NT2/D1 (cell line): ENCODE results near the gene MADD.

Experiments used
- DNase-seq: peaks from one replicate; pipeline ENCODE4 v3.0.0-alpha.2; 2011; ENCODE audit warnings: low read depth, low spot score
- H3K27me3 ChIP-seq: 2 replicates; pipeline ENCODE4 v1.6.0; 2011; ENCODE audit warnings: mild to moderate bottlenecking; ENCODE audit not compliant: insufficient read length, insufficient read depth
- H3K36me3 ChIP-seq: 2 replicates; pipeline ENCODE4 v1.6.1; 2011; ENCODE audit warnings: mild to moderate bottlenecking, low read length, mixed read lengths; ENCODE audit not compliant: insufficient read depth, insufficient read length
- H3K4me1 ChIP-seq: 2 replicates; pipeline ENCODE4 v1.5.1; 2011; ENCODE audit not compliant: insufficient read depth, insufficient read length
- H3K4me3 ChIP-seq: 2 replicates; pipeline ENCODE4 v1.5.1; 2011; ENCODE audit warnings: low read depth; ENCODE audit not compliant: insufficient read length
- H3K9ac ChIP-seq: 2 replicates; pipeline ENCODE4 v1.6.0; 2011; ENCODE audit warnings: low read depth; ENCODE audit not compliant: insufficient read length
- H3K9me3 ChIP-seq: 2 replicates; pipeline ENCODE4 v1.5.1; 2011; ENCODE audit warnings: mild to moderate bottlenecking, low read length; ENCODE audit not compliant: insufficient read depth
- SUZ12 ChIP-seq: IDR thresholded peaks from 2 replicates; pipeline ENCODE4 v1.6.1; 2011; ENCODE audit not compliant: insufficient read length, insufficient read depth; ENCODE audit errors: extremely low read depth
- YY1 ChIP-seq: IDR thresholded peaks from 2 replicates; pipeline ENCODE4 v1.6.1; 2011; ENCODE audit not compliant: insufficient read length, insufficient read depth
- ZNF274 ChIP-seq: IDR thresholded peaks from 2 replicates; pipeline ENCODE4 v1.6.1; 2011; ENCODE audit warnings: mild to moderate bottlenecking, low read depth, low read length

Gene MADD

DNA sequence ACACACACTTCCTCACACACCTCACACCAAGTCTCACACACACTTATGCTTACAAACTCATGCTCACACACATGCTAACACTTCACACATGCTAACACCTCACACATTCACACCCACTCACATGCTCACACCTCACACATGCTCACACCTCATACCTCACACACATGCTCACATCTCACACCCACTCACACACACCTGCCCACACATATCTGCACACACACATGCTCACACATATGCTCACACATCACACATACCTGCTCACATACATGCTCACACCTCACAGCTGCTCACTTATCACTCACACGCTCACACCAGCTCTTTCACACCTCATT is 87.0 kb downstream of the MADD start:
- H3K9me3 ChIP-seq = no peaks in the 10 kb centered on the region
- no peak overlapping the region for H3K9ac ChIP-seq
- H3K36me3 ChIP-seq = peaks cover 3% of the 10 kb centered on the region
- no peaks in the 10 kb centered on the region for H3K4me1 ChIP-seq
- DNase-seq = no peak
- H3K27me3 ChIP-seq = no peaks in the 10 kb centered on the region
- TF ChIP-seq YY1 (no peak), SUZ12 (no peak), ZNF274 (no peak)
- H3K4me3 ChIP-seq = no peak overlapping the region

DNA sequence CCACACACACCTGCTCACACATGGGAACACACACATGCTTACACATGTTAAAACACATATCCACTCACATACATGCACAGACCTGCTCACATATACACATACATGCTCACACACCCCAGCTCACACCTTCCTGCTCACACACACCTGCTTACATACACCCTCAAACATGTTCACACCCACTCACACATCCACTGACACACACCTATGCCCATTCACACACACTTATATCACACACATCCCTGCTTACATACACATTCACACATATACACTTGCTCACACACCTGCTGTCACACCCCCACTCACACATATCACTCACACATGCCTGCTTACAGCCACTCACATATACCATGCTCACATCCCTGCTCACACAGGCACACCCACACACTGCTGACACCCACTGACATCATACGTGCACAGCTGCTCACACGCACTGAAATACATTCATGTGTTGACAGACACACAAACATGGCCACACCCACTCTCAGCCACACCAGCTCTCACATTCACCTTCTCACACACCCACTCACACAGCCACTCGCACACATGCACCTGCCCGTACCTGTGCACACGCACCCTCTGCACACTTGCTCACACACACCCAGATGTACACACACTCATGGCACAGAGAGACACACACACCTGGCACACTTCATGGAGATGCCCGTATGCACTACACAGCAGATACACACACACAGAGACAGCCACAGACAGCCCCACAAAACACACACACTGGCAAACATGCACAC is 88.2 kb downstream of the MADD start:
- H3K9me3 ChIP-seq = no peaks in the 10 kb centered on the region
- no peaks in the 10 kb centered on the region for H3K27me3 ChIP-seq
- no peak overlapping the region for H3K9ac ChIP-seq
- no peak for DNase-seq
- peaks cover 3% of the 10 kb centered on the region for H3K36me3 ChIP-seq
- H3K4me1 ChIP-seq = no peaks in the 10 kb centered on the region
- no peak overlapping the region for H3K4me3 ChIP-seq
- TF ChIP-seq SUZ12 (no peak), YY1 (no peak), ZNF274 (no peak)

DNA sequence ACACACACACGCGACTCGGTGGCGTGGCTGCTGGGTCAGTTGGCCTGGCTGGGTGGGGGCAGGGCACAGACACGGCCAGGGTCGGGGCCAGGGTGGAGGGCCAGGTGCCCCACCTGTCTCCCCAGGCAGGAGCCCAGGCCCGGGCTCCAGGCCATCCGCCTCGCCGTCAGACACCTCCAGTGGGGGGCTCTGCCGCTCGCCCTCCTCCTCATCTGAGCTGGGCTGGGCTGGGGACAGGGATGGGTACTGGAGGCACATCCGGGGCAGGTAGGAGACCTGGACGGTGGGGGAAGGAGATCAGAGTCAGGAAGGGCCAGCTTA is 88.8 kb downstream of the MADD start:
- Histone ChIP-seq H3K36me3 (peaks cover 3% of the 10 kb centered on the region), H3K9ac (no peak overlapping the region), H3K4me1 (no peaks in the 10 kb centered on the region), H3K9me3 (no peaks in the 10 kb centered on the region), H3K27me3 (no peaks in the 10 kb centered on the region), H3K4me3 (no peak overlapping the region)
- DNase-seq = no peak
- TF ChIP-seq YY1 = no peak
- no peak for TF ChIP-seq ZNF274

DNA sequence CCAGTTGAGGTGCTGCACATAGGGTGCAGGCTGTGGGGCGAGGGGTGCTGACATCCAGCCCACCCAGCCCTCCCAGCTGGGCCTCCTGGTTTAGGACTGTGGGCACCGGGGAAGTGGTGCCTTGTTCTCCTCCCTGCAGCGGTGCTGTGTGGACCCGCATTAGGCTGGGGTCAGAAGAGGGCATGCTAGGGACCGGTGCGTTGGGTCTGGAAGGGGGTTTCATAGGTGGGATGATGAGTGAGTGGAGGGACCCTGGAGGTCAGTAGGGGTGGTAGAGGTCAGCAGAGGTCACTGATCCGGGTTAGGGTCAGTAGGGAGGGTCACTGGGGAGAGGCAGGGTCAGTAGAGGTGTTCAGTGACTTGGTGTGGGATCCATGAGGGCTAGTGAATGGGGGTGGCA is 89.2 kb downstream of the MADD start:
- no peak overlapping the region for H3K9ac ChIP-seq
- TF ChIP-seq YY1 (no peak), SUZ12 (no peak), ZNF274 (no peak)
- H3K27me3 ChIP-seq = no peaks in the 10 kb centered on the region
- H3K4me3 ChIP-seq = no peak overlapping the region
- peaks cover 3% of the 10 kb centered on the region for H3K36me3 ChIP-seq
- DNase-seq = no peak
- H3K4me1 ChIP-seq = no peaks in the 10 kb centered on the region
- H3K9me3 ChIP-seq = no peaks in the 10 kb centered on the region

DNA sequence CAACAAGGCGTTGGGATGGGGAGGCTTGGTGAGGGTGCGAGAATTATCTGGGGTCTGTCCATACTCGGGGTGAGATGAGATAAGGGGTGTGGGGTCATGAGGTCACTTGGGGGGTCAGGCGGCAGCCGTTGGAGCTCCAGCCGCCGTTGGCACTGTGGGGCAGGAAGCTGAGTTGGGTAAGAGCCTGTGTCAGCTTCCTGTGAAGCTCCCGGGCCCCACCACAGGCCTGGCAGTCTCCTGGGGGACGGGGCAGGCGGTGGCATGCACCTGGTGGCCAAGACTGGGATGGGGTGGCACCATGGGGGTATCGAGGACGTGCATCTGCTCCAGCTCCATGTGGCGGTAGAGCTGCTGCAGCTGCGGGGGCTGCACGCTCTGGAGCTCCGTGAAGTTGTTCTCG is 89.7 kb downstream of the MADD start:
- Histone ChIP-seq H3K4me3 (no peak overlapping the region), H3K9ac (no peak overlapping the region), H3K27me3 (no peaks in the 10 kb centered on the region), H3K4me1 (no peaks in the 10 kb centered on the region), H3K36me3 (peaks cover 3% of the 10 kb centered on the region), H3K9me3 (no peaks in the 10 kb centered on the region)
- no peak for DNase-seq
- TF ChIP-seq ZNF274 (no peak), SUZ12 (no peak), YY1 (no peak)

DNA sequence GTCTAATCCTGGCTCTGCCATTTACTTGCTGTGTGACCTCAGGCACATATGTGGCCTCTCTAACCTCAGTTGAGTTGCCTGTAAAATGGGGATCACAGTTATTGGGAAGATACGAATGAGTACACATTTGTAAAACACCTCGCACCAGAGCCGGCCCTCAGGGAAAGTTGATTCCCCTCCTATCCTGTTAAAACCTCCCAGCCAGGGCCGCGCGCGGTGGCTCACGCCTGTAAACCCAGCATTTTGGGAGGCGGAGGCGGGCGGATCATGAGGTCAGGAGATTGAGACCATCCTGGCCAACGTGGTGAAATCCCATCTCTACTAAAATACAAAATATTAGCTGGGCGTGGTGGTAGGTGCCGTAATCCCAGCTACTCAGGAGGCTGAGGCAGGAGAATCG is 90.4 kb downstream of the MADD start:
- Histone ChIP-seq H3K36me3 (peaks cover 3% of the 10 kb centered on the region), H3K4me1 (no peaks in the 10 kb centered on the region), H3K4me3 (no peak overlapping the region), H3K9me3 (no peaks in the 10 kb centered on the region), H3K9ac (no peak overlapping the region), H3K27me3 (no peaks in the 10 kb centered on the region)
- no peak for DNase-seq
- no peak for TF ChIP-seq YY1
- no peak for TF ChIP-seq SUZ12
- TF ChIP-seq ZNF274 = no peak

DNA sequence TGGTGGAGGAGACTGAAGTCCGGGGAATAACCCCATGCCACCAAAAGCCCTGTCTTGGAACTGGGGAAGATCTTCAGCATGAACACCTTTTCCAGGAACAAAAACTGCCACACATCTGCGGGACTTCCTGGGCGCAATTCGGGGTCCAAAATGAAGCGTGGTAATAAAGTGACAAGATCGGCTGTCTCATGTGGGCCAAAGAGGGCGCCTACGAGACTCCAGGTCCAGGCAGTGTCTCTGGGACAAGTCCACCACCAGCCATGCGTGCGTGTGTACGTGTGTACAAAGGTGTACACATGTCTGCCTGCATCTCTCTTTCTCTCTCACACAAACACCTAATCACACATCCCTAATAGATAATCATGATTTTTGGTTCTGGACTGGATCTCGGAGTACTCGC is 91.5 kb downstream of the MADD start:
- no peak overlapping the region for H3K4me3 ChIP-seq
- H3K9ac ChIP-seq = no peak overlapping the region
- no peaks in the 10 kb centered on the region for H3K9me3 ChIP-seq
- H3K27me3 ChIP-seq = no peaks in the 10 kb centered on the region
- no peaks in the 10 kb centered on the region for H3K4me1 ChIP-seq
- TF ChIP-seq YY1 = no peak
- TF ChIP-seq ZNF274 = no peak
- no peak for TF ChIP-seq SUZ12
- peaks cover 3% of the 10 kb centered on the region for H3K36me3 ChIP-seq
- no peak for DNase-seq
